Neuron (in vitro differentiated cells): ENCODE measurements around the gene CD55.

Experiments used
- H2AFZ ChIP-seq: one replicate; pipeline ENCODE4 v1.6.1; 2013; ENCODE audit warnings: low read depth, mild to moderate bottlenecking, inconsistent platforms, low read length, moderate library complexity
- H3K27me3 ChIP-seq: one replicate; pipeline ENCODE4 v1.6.1; 2013; ENCODE audit warnings: low read length; ENCODE audit not compliant: insufficient read depth
- H3K36me3 ChIP-seq: one replicate; pipeline ENCODE4 v1.6.1; 2013; ENCODE audit warnings: low read length; ENCODE audit not compliant: insufficient read depth
- H3K4me1 ChIP-seq: one replicate; pipeline ENCODE4 v1.6.1; 2013; ENCODE audit warnings: low read length; ENCODE audit not compliant: insufficient read depth
- H3K4me3 ChIP-seq: 2 replicates; pipeline ENCODE4 v1.5.1; 2013; ENCODE audit warnings: mild to moderate bottlenecking, low read length, moderate library complexity
- H3K9me3 ChIP-seq: one replicate; pipeline ENCODE4 v1.6.1; 2013; ENCODE audit warnings: low read length

CD55 gene

GRCh38 chr1:207321079-207321789 is at the start of gene CD55:
Gene CD55, plus strand, starts transcription at chr1:207321678. Its CDS starts 88 bp downstream, at chr1:207321766.
- H3K4me1 ChIP-seq, result peaks cover 4% of the 10 kb centered on the region
- peak within 1 kb of the TSS; percentile 46 for H3K4me3 ChIP-seq
- peaks cover 28% of the 10 kb centered on the region for H3K27me3 ChIP-seq
- peak within 1 kb of the TSS; percentile 91 for H2AFZ ChIP-seq
- no peaks in the 10 kb centered on the region for H3K36me3 ChIP-seq
- H3K9me3 ChIP-seq, result no peaks in the 10 kb centered on the region

DNA sequence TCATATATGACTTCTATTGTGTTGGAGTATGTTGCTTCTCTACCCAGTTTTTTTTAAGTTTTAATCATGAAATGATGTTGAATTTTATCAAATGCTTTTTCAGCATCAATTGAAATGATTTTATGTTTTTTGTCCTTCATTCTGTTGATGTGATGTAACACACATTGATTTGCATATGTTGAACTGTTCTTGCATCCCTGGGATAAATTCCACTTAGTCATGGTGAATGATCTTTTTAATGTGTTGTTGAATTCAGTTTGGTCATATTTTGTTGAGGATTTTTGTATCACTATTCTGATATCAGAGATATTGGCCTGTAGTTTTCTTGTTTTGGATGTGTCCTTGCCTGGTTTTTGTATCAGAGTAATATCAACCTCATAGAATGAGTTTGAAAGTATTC is 46.6 kb upstream of the CD55 start:
- Histone ChIP-seq H3K27me3 (no peaks in the 10 kb centered on the region), H3K36me3 (no peaks in the 10 kb centered on the region), H3K9me3 (no peaks in the 10 kb centered on the region), H3K4me1 (no peaks in the 10 kb centered on the region), H3K4me3 (no peak overlapping the region), H2AFZ (no peak overlapping the region)

DNA sequence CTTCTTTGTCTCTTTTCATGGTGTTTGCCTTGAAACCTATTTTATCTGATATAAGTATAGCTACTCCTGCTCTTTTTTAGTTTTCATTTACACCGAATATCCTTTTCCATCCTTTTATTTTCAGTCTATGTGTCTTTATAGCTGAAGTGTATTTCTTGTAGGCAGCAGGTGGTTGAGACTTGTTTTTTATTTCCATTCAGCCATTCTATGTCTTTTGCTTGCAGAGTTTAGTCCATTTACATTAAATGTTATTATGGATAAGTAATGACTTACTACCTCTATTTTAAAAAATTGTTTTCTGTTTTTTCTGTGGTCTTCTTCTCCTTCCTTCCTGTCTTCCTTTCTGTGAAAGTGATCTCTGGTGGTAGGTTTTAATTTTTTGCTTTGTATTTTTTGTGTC is 45.0 kb upstream of the CD55 start:
- Histone ChIP-seq H3K9me3 (no peaks in the 10 kb centered on the region), H2AFZ (no peak overlapping the region), H3K36me3 (no peaks in the 10 kb centered on the region), H3K4me3 (no peak overlapping the region), H3K27me3 (no peaks in the 10 kb centered on the region), H3K4me1 (no peaks in the 10 kb centered on the region)

GRCh38 chr1:207277241-207277640 is 44.2 kb upstream of the CD55 start:
- H3K9me3 ChIP-seq, result no peaks in the 10 kb centered on the region
- no peak overlapping the region for H3K4me3 ChIP-seq

GRCh38 chr1:207279652-207280051 is 41.8 kb upstream of the CD55 start:
- no peak overlapping the region for H2AFZ ChIP-seq
- no peaks in the 10 kb centered on the region for H3K9me3 ChIP-seq
- H3K27me3 ChIP-seq, result no peaks in the 10 kb centered on the region
- H3K4me3 ChIP-seq, result no peak overlapping the region
- H3K4me1 ChIP-seq, result no peaks in the 10 kb centered on the region
- no peaks in the 10 kb centered on the region for H3K36me3 ChIP-seq

More at GRCh38 chr1:207277241-207277640, 44.2 kb upstream of the CD55 start:
- no peak overlapping the region for H2AFZ ChIP-seq
- H3K36me3 ChIP-seq, result no peaks in the 10 kb centered on the region
- no peaks in the 10 kb centered on the region for H3K27me3 ChIP-seq
- no peaks in the 10 kb centered on the region for H3K4me1 ChIP-seq

DNA sequence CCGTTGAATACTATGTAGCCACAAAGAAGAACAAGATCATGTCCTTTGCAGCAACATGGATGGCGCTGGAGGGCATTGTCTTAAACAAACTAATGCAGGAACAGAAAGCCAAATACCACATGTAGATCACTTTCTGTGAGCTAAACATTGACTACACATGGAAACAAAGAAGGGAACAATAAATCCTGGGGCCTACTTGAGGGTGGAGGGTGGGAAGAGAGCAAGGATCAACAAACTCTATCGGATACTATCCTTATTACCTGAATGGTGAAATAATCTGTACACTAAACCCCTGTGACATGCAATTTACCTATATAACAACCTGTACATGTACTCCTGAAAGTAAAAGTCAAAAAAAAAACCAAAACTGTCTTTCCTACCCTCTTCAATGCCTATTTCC is 40.8 kb upstream of the CD55 start:
- no peaks in the 10 kb centered on the region for H3K27me3 ChIP-seq
- H3K9me3 ChIP-seq, result no peaks in the 10 kb centered on the region
- no peaks in the 10 kb centered on the region for H3K4me1 ChIP-seq
- no peaks in the 10 kb centered on the region for H3K36me3 ChIP-seq
- no peak overlapping the region for H2AFZ ChIP-seq
- H3K4me3 ChIP-seq, result no peak overlapping the region

- no peak overlapping the region for H3K4me3 ChIP-seq
Measured at GRCh38 chr1:207282058-207282457, 39.4 kb upstream of the CD55 start.

DNA sequence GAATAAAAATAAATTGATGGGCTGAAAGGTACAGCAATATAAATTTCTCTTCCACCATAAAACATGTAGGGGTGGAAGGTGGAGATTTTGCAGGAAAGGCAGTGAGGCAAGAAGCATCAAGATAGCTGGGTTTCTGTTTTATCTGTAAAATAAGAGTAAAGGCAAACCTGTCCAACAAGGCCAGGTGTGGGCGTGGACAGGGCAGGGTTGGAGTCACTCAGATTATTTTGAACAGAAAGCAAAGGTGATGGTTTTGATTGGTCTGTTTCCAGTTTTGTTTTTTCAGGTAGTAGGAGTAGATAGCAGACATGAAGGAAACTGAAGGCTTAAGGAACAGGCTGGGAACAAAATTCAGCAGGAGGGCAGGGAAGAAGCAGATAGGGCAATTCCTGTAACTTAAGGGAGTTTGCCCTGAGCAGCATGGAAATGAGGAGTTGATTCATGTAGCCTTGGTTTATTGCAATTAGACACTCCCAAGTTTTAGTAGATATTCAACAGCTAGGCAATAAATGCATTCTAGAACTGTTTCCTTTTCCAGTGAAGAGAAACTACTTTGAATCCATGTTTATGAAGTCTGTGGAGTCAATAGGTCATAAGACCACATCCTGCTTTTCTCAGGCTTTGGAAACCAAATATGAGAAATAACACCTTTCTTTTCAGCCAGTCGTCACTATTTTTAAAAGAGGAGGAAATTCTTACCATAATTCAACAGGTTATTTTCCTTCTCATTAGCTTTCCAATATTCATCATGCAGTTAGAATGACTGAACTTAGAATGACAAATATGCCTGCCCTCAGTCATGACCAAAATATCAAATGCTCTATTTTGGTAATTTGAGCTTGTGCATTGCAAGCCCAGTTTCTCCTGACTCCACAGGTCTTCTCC is 38.7 kb upstream of the CD55 start:
- Histone ChIP-seq H3K27me3 (no peaks in the 10 kb centered on the region), H3K9me3 (no peaks in the 10 kb centered on the region)

More at GRCh38 chr1:207282058-207282457, 39.4 kb upstream of the CD55 start:
- Histone ChIP-seq H3K27me3 (no peaks in the 10 kb centered on the region), H3K4me1 (no peaks in the 10 kb centered on the region), H3K36me3 (no peaks in the 10 kb centered on the region), H3K9me3 (no peaks in the 10 kb centered on the region), H2AFZ (no peak overlapping the region)

DNA sequence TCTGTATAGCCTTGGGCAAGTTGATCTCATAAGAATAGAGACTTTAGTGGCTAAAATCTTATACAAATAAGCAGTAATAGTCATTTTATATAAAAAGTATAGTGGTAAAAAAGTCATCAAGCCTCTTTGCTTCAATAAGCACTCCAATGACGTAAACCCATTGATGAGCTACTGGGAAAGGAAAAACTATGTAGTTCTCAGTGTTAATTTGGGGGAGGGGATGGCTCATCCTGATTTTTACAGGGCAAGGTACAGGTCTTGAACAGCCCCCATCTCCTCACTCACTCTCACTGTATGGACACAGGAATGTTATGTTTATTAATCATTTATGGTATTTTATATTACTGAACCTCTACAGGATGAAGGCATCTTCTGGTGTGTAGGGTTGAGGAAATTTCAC is 38.1 kb upstream of the CD55 start:
- H2AFZ ChIP-seq, result no peak overlapping the region
- no peak overlapping the region for H3K4me3 ChIP-seq
- no peaks in the 10 kb centered on the region for H3K4me1 ChIP-seq
- H3K9me3 ChIP-seq, result no peaks in the 10 kb centered on the region
- no peaks in the 10 kb centered on the region for H3K27me3 ChIP-seq
- H3K36me3 ChIP-seq, result no peaks in the 10 kb centered on the region

More for the DNA sequence above, 38.7 kb upstream of the CD55 start:
- H3K4me1 ChIP-seq, result no peaks in the 10 kb centered on the region
- no peaks in the 10 kb centered on the region for H3K36me3 ChIP-seq
- H3K4me3 ChIP-seq, result no peak overlapping the region
- H2AFZ ChIP-seq, result no peak overlapping the region

GRCh38 chr1:207284209-207284897 is 37.1 kb upstream of the CD55 start:
- Histone ChIP-seq H3K4me1 (no peaks in the 10 kb centered on the region), H2AFZ (no peak overlapping the region), H3K4me3 (no peak overlapping the region), H3K36me3 (no peaks in the 10 kb centered on the region), H3K9me3 (no peaks in the 10 kb centered on the region), H3K27me3 (no peaks in the 10 kb centered on the region)

GRCh38 chr1:207286786-207287468 is 34.6 kb upstream of the CD55 start:
- Histone ChIP-seq H3K4me1 (no peaks in the 10 kb centered on the region), H3K4me3 (no peak overlapping the region), H3K9me3 (no peaks in the 10 kb centered on the region), H2AFZ (no peak overlapping the region), H3K36me3 (no peaks in the 10 kb centered on the region), H3K27me3 (no peaks in the 10 kb centered on the region)

DNA sequence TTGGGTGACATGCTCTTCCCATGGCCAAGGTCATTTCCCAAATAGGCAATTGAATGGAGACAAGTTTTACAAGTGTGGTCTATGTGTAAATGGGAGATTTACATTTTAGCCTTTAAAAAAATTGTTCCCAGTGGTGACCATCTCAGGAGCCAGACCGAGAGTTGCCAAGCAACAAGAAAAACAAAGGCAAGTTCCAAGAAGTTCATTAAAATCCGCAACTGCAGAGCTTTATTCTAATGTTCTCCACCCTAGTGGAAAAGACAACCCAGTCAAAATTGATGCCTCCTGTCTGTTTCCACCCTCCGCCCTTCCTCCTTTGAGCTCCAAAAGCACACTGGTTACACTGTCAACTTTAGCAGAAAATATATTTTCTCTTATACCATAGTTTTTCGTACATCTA is 33.2 kb upstream of the CD55 start:
- no peak overlapping the region for H3K4me3 ChIP-seq
- no peaks in the 10 kb centered on the region for H3K9me3 ChIP-seq
- H3K36me3 ChIP-seq, result no peaks in the 10 kb centered on the region
- no peaks in the 10 kb centered on the region for H3K4me1 ChIP-seq
- no peak overlapping the region for H2AFZ ChIP-seq
- no peaks in the 10 kb centered on the region for H3K27me3 ChIP-seq
